Psoas muscle (tissue), 8 donors: ENCODE results near the gene XIRP2. TPM values are rescaled to one million over a fixed set of nuclear protein-coding genes. Genes with fewer than 3 reads are reported as not detected.

Experiments used
- ATAC-seq, 4 donors: fragments of 200-7000 bp; cut with Tn5 transposase; one replicate each; pipeline ENCODE4 v1.9.1; 2020; ENCODE audit warnings: moderate library complexity in 3 of 4, mild to moderate bottlenecking in 2 of 4
- DNase-seq, 2 donors: peaks; one replicate each; pipeline ENCODE4 v3.0.0-alpha.2; 2020
- H3K27ac ChIP-seq: fragments of 200-600 bp; one replicate; pipeline ENCODE4 v1.8.0; 2022
- H3K27me3 ChIP-seq, 3 donors: fragments of 200-600 bp in 1 of 3; one replicate each; pipeline versions ENCODE4 v1.6.1 to v1.8.0; 2013 to 2022; ENCODE audit warnings: low read length in 2 of 3, mild to moderate bottlenecking in 2 of 3, moderate library complexity in 1 of 3; ENCODE audit not compliant: insufficient read depth in 3 of 3
- H3K36me3 ChIP-seq, 2 donors: fragments of 200-600 bp in 1 of 2; one replicate each; pipeline versions ENCODE4 v1.6.1 to v1.8.0; 2013 to 2022; ENCODE audit warnings: low read depth in 1 of 2, mild to moderate bottlenecking in 1 of 2, moderate library complexity in 1 of 2; ENCODE audit not compliant: insufficient read depth in 1 of 2
- H3K4me1 ChIP-seq: fragments of 200-600 bp; one replicate; pipeline ENCODE4 v1.8.0; 2022
- H3K4me3 ChIP-seq: fragments of 200-600 bp; one replicate; pipeline ENCODE4 v1.8.0; 2022; ENCODE audit warnings: mild to moderate bottlenecking
- H3K9me3 ChIP-seq: fragments of 200-600 bp; one replicate; pipeline ENCODE4 v1.8.0; 2022
- WGBS, 3 donors: extraction: QIAGEN DNeasy Blood & Tissue Kit; methylation state at CpG; one replicate each; pipeline versions ENCODE4 v1.1.6 to v1.1.7; 2013; 5-methylcytosine and 5-hydroxymethylcytosine counted together
- intact Hi-C, 2 donors: fragments of 100-400 bp; cut with DNase I; formaldehyde crosslinking; loops; one replicate each; pipeline versions ENCODE4 v1.11.0 to v1.14.2; 2022
- polyA plus RNA-seq, 3 donors: library from polyadenylated mRNA; stranded (reverse); fragments of 200-250 nt; gene quantifications; one replicate each; pipeline ENCODE4 v1.2.3, GENCODE V29; 2013
- total RNA-seq, 4 donors: library from RNA; stranded (reverse); fragmentation: NEBNext Ultra II Directional in 2 of 4; extraction: Animal tissue kit (Norgen Biotek cat#: 25700) in 2 of 4; gene quantifications; one replicate each; pipeline versions ENCODE4 v1.2.1 to v1.2.4, GENCODE V29; 2021 to 2023
- TF ChIP-seq, protein P1 (sequence below): fragments of 200-600 bp; IDR thresholded peaks from one replicate; pipeline ENCODE4 v1.8.0; 2022; ENCODE audit warnings: antibody characterized with exemption
- donor health status: healthy with polysubstance abuse.
- donor health status: DM: no; HTN: no; CAD: no; lungs with moderate emphysema.
- donor health status: Bipolar disorder and iron deficiency.
- donor health status: healthy.
- donor health status: DM: yes; HTN: yes; CAD: no.
- donor health status: DM: no; HTN: no; CAD: no.
- donor health status: DM: no; HTN: no; CAD: no.
- donor health status: DM: yes; HTN: yes; CAD: no.

The XIRP2 gene
- total and polyA plus RNA-seq, 7 donors, result 355 to 8,701 (median 2,071) TPM

GRCh38 chr2:167190053-167190452, 301.8 kb downstream of the XIRP2 start:
- Histone ChIP-seq H3K4me3 (peak overlapping the region; percentile 74), H3K36me3 (peaks cover 0 to 13% of the 10 kb centered on the region in 2 donors), H3K9me3 (no peaks in the 10 kb centered on the region), H3K27ac (peak overlapping the region; percentile 96), H3K4me1 (peaks cover 18% of the 10 kb centered on the region), H3K27me3 (no peaks in the 10 kb centered on the region)
- DNase-seq, result peak; percentile 45 to 68
- TF ChIP-seq, protein P1, sequence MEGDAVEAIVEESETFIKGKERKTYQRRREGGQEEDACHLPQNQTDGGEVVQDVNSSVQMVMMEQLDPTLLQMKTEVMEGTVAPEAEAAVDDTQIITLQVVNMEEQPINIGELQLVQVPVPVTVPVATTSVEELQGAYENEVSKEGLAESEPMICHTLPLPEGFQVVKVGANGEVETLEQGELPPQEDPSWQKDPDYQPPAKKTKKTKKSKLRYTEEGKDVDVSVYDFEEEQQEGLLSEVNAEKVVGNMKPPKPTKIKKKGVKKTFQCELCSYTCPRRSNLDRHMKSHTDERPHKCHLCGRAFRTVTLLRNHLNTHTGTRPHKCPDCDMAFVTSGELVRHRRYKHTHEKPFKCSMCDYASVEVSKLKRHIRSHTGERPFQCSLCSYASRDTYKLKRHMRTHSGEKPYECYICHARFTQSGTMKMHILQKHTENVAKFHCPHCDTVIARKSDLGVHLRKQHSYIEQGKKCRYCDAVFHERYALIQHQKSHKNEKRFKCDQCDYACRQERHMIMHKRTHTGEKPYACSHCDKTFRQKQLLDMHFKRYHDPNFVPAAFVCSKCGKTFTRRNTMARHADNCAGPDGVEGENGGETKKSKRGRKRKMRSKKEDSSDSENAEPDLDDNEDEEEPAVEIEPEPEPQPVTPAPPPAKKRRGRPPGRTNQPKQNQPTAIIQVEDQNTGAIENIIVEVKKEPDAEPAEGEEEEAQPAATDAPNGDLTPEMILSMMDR, result no peak
- intact Hi-C loops, result no loop called here
- 7 to 11% (median 9%) methylated on average over 3 of the region's 3 CpGs for WGBS, 3 donors
- ATAC-seq, result peak; percentile 49 to 66 (median 63)

GRCh38 chr2:167191588-167191987, 303.3 kb downstream of the XIRP2 start:
- H3K36me3 ChIP-seq, result peaks cover 0 to 13% of the 10 kb centered on the region in 2 donors
- DNase-seq (no peak), ATAC-seq (no peak)
- peak overlapping the region; percentile 96 for H3K27ac ChIP-seq
- TF ChIP-seq, protein P1, result no peak
- H3K9me3 ChIP-seq, result no peaks in the 10 kb centered on the region
- intact Hi-C loops, result no loop called here
- H3K4me3 ChIP-seq, result peak overlapping the region; percentile 74
- no peaks in the 10 kb centered on the region for H3K27me3 ChIP-seq
- H3K4me1 ChIP-seq, result peaks cover 21% of the 10 kb centered on the region
- WGBS, 3 donors, result 34 to 55% (median 35%) methylated on average over 3 of the region's 3 CpGs

DNA sequence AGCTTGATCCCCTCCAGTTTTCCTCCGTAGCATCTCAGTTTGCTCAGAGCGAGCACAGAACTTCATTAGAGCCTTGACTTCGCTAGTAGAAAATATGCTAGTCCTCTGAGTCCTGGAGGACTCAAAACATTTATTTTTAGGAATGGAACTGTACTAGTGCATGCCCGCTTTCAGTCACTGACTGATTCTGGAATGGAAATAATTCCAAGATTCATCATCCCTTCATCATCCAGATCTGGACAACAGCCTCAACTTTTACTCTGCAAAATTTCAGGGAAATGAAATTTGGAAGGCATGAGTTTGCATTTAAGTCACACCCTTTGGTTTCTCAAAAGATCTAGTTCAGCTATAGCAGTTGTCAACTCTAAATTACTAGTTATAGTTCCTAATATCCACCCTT, 304.6 kb downstream of the XIRP2 start:
- ATAC-seq (no peak), DNase-seq (no peak)
- WGBS, 3 donors, result 28 to 47% (median 31%) methylated on average over 4 of the region's 4 CpGs
- intact Hi-C loops, result no loop called here
- Histone ChIP-seq H3K4me1 (peaks cover 30% of the 10 kb centered on the region), H3K27ac (peak overlapping the region; percentile 96), H3K4me3 (peak overlapping the region; percentile 74), H3K9me3 (no peaks in the 10 kb centered on the region), H3K27me3 (no peaks in the 10 kb centered on the region), H3K36me3 (peaks cover 0 to 13% of the 10 kb centered on the region in 2 donors)
- TF ChIP-seq, protein P1, result no peak

DNA sequence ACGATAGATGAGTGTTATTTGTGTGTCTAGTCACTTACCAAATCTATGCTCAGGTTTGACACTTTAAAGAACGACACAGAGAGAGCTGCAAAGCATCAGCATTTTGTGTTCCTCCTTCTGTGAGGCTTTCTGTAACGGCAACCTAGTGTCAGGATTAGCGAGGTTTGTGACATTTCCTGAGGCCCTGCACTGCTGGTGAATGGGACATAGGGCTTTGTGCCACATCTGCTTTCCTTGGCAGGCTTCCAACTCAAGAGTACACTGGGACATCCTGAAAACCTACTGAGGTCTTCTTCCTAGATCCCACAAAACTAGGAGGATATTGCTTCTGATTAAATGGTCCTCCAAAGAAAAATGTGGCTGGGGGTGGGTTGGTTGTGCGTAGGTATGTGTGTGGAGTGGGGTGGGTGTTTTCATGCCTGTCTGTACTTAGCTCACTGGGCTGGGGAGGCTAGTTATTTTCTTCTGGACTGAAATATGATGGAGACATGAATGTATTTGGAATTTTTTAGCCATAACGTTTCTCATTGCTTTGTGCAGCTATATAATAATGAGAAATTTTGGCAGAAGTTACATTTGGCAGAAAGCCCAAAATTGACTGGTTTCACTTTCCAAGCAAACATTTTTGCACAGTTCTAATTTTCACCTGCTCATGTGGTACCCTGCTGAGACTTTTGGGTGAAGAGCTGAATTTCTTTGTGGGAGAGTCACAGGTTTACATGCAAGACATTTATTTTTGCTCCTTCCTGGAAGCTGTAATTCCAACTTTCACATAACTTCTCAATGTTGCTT, 308.4 kb downstream of the XIRP2 start:
- 4 to 6% (median 5%) methylated on average over 5 to 6 of the region's 6 CpGs for WGBS, 3 donors
- peaks cover 57% of the 10 kb centered on the region for H3K4me1 ChIP-seq
- peak overlapping the region; percentile 96 for H3K27ac ChIP-seq
- H3K36me3 ChIP-seq, result peaks cover 0 to 13% of the 10 kb centered on the region in 2 donors
- H3K4me3 ChIP-seq, result peak overlapping the region; percentile 40
- intact Hi-C loops, result no loop called here
- DNase-seq (peak; percentile 26 to 59), ATAC-seq (peak; percentile 42 to 75 (median 64))
- H3K9me3 ChIP-seq, result no peaks in the 10 kb centered on the region
- H3K27me3 ChIP-seq, result no peaks in the 10 kb centered on the region
- TF ChIP-seq, protein P1, result no peak
